ENCODE data around the gene MXRA7.

- TF ChIP-seq CTCF (IDR thresholded peaks at IDR 0.05; ENCODE audit: low read depth, low read length) (no peak), EZH2phosphoT487 (IDR thresholded peaks at IDR 0.05; ENCODE audit: low read depth) (no peak)
Observed at GRCh38 chr17:76670718-76671122, 40.0 kb downstream of the MXRA7 start.

Measured in OCI-LY3 (cell line).